HEK293 (cell line): Measurements from ENCODE around the gene DLK1.

Experiments
- CTCF ChIA-PET: fragments of 350-600 bp; formaldehyde crosslinking; extraction: SDS; loops from one replicate; lab custom pipeline; 2021; ENCODE audit warnings: antibody characterized with exemption; lab: Yijun Ruan, JAX
- POLR2A ChIA-PET: fragments of 300-600 bp; formaldehyde crosslinking; extraction: SDS; loops from one replicate; lab custom pipeline; 2020; ENCODE audit warnings: antibody characterized with exemption, inconsistent platforms; lab: Yijun Ruan, JAX
- H3K27ac ChIP-seq: fragments of 200-500 bp; sonication (Bioruptor generic); 2 replicates; pipeline ENCODE4 v1.5.1; 2014; ENCODE audit warnings: low read depth, low read length, control low read depth, inconsistent platforms; ENCODE audit errors: extremely low read depth
- H3K36me3 ChIP-seq, 2 experiments: fragments of 200-500 bp in 1 of 2; sonication (Bioruptor generic) in 1 of 2; 1 replicate in 1 of 2; 2 replicates in 1 of 2; pipeline ENCODE4 v1.5.1; 2014 to 2017; ENCODE audit warnings: inconsistent platforms in 2 of 2, low read length in 2 of 2; ENCODE audit not compliant: control insufficient read depth in 2 of 2, insufficient read depth in 1 of 2
- H3K4me1 ChIP-seq: fragments of 200-500 bp; sonication (Bioruptor generic); 2 replicates; pipeline ENCODE4 v1.5.1; 2014; ENCODE audit warnings: mild to moderate bottlenecking, low read length, inconsistent platforms; ENCODE audit not compliant: control insufficient read depth, insufficient read depth
- H3K4me3 ChIP-seq: 2 replicates; pipeline ENCODE4 v1.5.1; 2011; ENCODE audit warnings: low read depth, mild to moderate bottlenecking, control low read depth, low read length, moderate library complexity
- H3K9me3 ChIP-seq: fragments of 200-500 bp; sonication (Bioruptor generic); 2 replicates; pipeline ENCODE4 v1.5.1; 2014; ENCODE audit warnings: low read depth, low read length, inconsistent platforms; ENCODE audit not compliant: control insufficient read depth, insufficient read depth
- INSM2 ChIP-seq: fragments of 450-650 bp; formaldehyde crosslinking; IDR thresholded peaks from 2 replicates; pipeline ENCODE4 v1.5.1; 2016; ENCODE audit warnings: missing biosample characterization, missing genetic modification characterization
- MZF1 ChIP-seq: fragments of 450-650 bp; formaldehyde crosslinking; IDR thresholded peaks from 2 replicates; pipeline ENCODE4 v1.5.1; 2017; ENCODE audit warnings: missing biosample characterization, missing genetic modification characterization, borderline replicate concordance
- OSR2 ChIP-seq: fragments of 450-650 bp; formaldehyde crosslinking; IDR thresholded peaks from 2 replicates; pipeline ENCODE4 v1.5.1; 2016; ENCODE audit warnings: missing biosample characterization, missing genetic modification characterization
- RBAK ChIP-seq: fragments of 450-650 bp; formaldehyde crosslinking; IDR thresholded peaks from 2 replicates; pipeline ENCODE4 v1.5.1; 2016; ENCODE audit warnings: missing biosample characterization, missing genetic modification characterization
- SCRT2 ChIP-seq: fragments of 450-650 bp; formaldehyde crosslinking; IDR thresholded peaks from 2 replicates; pipeline ENCODE4 v1.5.1; 2016; ENCODE audit warnings: missing biosample characterization, missing genetic modification characterization
- SP3 ChIP-seq: fragments of 450-650 bp; formaldehyde crosslinking; IDR thresholded peaks from 2 replicates; pipeline ENCODE4 v1.5.1; 2016; ENCODE audit warnings: missing biosample characterization, missing genetic modification characterization
- ZBTB44 ChIP-seq: fragments of 450-650 bp; IDR thresholded peaks from 2 replicates; pipeline ENCODE4 v1.5.1; 2018; ENCODE audit warnings: missing biosample characterization, mild to moderate bottlenecking, missing genetic modification characterization
- ZBTB48 ChIP-seq: fragments of 450-650 bp; formaldehyde crosslinking; IDR thresholded peaks from 2 replicates; pipeline ENCODE4 v1.5.1; 2016; ENCODE audit warnings: missing biosample characterization, missing genetic modification characterization
- ZNF121 ChIP-seq: fragments of 450-650 bp; formaldehyde crosslinking; IDR thresholded peaks from 2 replicates; pipeline ENCODE4 v1.5.1; 2016; ENCODE audit warnings: missing biosample characterization, missing genetic modification characterization
- ZNF133 ChIP-seq: fragments of 450-650 bp; formaldehyde crosslinking; IDR thresholded peaks from 2 replicates; pipeline ENCODE4 v1.5.1; 2016; ENCODE audit warnings: missing biosample characterization, missing genetic modification characterization
- ZNF169 ChIP-seq: fragments of 450-650 bp; formaldehyde crosslinking; IDR thresholded peaks from 2 replicates; pipeline ENCODE4 v1.5.1; 2016; ENCODE audit warnings: missing biosample characterization, missing genetic modification characterization
- ZNF223 ChIP-seq: fragments of 450-650 bp; formaldehyde crosslinking; IDR thresholded peaks from 2 replicates; pipeline ENCODE4 v1.5.1; 2016; ENCODE audit warnings: missing biosample characterization, missing genetic modification characterization
- ZNF23 ChIP-seq: fragments of 450-650 bp; formaldehyde crosslinking; IDR thresholded peaks from 2 replicates; pipeline ENCODE4 v1.5.1; 2016; ENCODE audit warnings: missing biosample characterization, missing genetic modification characterization, borderline replicate concordance
- ZNF26 ChIP-seq: fragments of 450-650 bp; formaldehyde crosslinking; IDR thresholded peaks from 2 replicates; pipeline ENCODE4 v1.5.1; 2016; ENCODE audit warnings: missing biosample characterization, missing genetic modification characterization
- ZNF354C ChIP-seq: fragments of 450-650 bp; formaldehyde crosslinking; IDR thresholded peaks from 2 replicates; pipeline ENCODE4 v1.5.1; 2016; ENCODE audit warnings: missing biosample characterization, missing genetic modification characterization, low read depth, borderline replicate concordance
- ZNF391 ChIP-seq: fragments of 450-650 bp; formaldehyde crosslinking; IDR thresholded peaks from 2 replicates; pipeline ENCODE4 v1.5.1; 2016; ENCODE audit warnings: low read depth, missing biosample characterization, missing genetic modification characterization, borderline replicate concordance
- ZNF423 ChIP-seq: fragments of 450-650 bp; formaldehyde crosslinking; IDR thresholded peaks from 2 replicates; pipeline ENCODE4 v1.5.1; 2016; ENCODE audit warnings: missing biosample characterization, missing genetic modification characterization
- ZNF48 ChIP-seq: fragments of 450-650 bp; formaldehyde crosslinking; IDR thresholded peaks from 2 replicates; pipeline ENCODE4 v1.5.1; 2016; ENCODE audit warnings: missing biosample characterization, missing genetic modification characterization
- ZNF555 ChIP-seq: fragments of 450-650 bp; formaldehyde crosslinking; conservative IDR thresholded peaks from 2 replicates; pipeline ENCODE4 v1.5.1; 2017; ENCODE audit warnings: missing biosample characterization, mild to moderate bottlenecking, missing genetic modification characterization, inconsistent platforms
- ZNF830 ChIP-seq: fragments of 450-650 bp; IDR thresholded peaks from 2 replicates; pipeline ENCODE4 v1.5.0; 2018; ENCODE audit warnings: missing biosample characterization, missing genetic modification characterization, low read depth, mild to moderate bottlenecking, moderate library complexity
- ZSCAN16 ChIP-seq: fragments of 450-650 bp; formaldehyde crosslinking; IDR thresholded peaks from 2 replicates; pipeline ENCODE4 v1.5.1; 2016; ENCODE audit warnings: missing biosample characterization, missing genetic modification characterization

Gene DLK1

GRCh38 chr14:100747736-100748135, 21.0 kb downstream of the DLK1 start:
- POLR2A ChIA-PET, result no interaction called here
- no peaks in the 10 kb centered on the region for H3K9me3 ChIP-seq
- CTCF ChIA-PET, result interaction anchor here (0.6 kb wide), 1 partner anchor 211 kb away, joined by 3 read pairs; no protein-coding TSS in a partner anchor

GRCh38 chr14:100748403-100748802, 21.7 kb downstream of the DLK1 start:
- POLR2A ChIA-PET, result no interaction called here

More at GRCh38 chr14:100747736-100748135, 21.0 kb downstream of the DLK1 start:
- H3K4me1 ChIP-seq, result no peaks in the 10 kb centered on the region
- no peaks in the 10 kb centered on the region for H3K36me3 ChIP-seq
- no peak overlapping the region for H3K4me3 ChIP-seq
- no peak overlapping the region for H3K27ac ChIP-seq
- no peak for TF ChIP-seq INSM2 (tag by site-specific recombination)
- no peak for TF ChIP-seq ZNF391 (tag by site-specific recombination)
- TF ChIP-seq SCRT2 (tag by site-specific recombination), result no peak
- TF ChIP-seq ZNF26, result no peak
- no peak for TF ChIP-seq ZNF354C (tag by site-specific recombination)
- no peak for TF ChIP-seq ZNF830 (tag by site-specific recombination)
- no peak for TF ChIP-seq ZNF169 (tag by site-specific recombination)
- TF ChIP-seq SP3, result no peak
- no peak for TF ChIP-seq MZF1 (tag by site-specific recombination)
- TF ChIP-seq ZNF423 (tag by site-specific recombination), result no peak
- no peak for TF ChIP-seq OSR2 (tag by site-specific recombination)
- TF ChIP-seq ZNF48, result no peak
- no peak for TF ChIP-seq ZNF223 (tag by site-specific recombination)
- no peak for TF ChIP-seq ZNF23 (tag by site-specific recombination)
- TF ChIP-seq, all 188 proteins: peak for 0

GRCh38 chr14:100748944-100749343, 22.3 kb downstream of the DLK1 start:
- Histone ChIP-seq H3K36me3 (no peaks in the 10 kb centered on the region), H3K27ac (no peak overlapping the region), H3K4me3 (no peak overlapping the region), H3K9me3 (no peaks in the 10 kb centered on the region), H3K4me1 (no peaks in the 10 kb centered on the region)
- CTCF ChIA-PET, result interaction anchor here (0.6 kb wide), 1 partner anchor 364 kb away, joined by 3 read pairs; no protein-coding TSS in a partner anchor
- TF ChIP-seq ZBTB44 (tag by site-specific recombination) (no peak), ZNF133 (tag by site-specific recombination) (no peak), ZNF121 (tag by site-specific recombination) (no peak), ZNF830 (tag by site-specific recombination) (no peak), RBAK (tag by site-specific recombination) (no peak), ZSCAN16 (tag by site-specific recombination) (no peak), ZBTB48 (no peak)
- POLR2A ChIA-PET, result no interaction called here

More at GRCh38 chr14:100748403-100748802, 21.7 kb downstream of the DLK1 start:
- CTCF ChIA-PET, result interaction anchor here (0.6 kb wide), 2 partner anchors 211 to 363 kb away, joined by 3 read pairs; no protein-coding TSS in a partner anchor
- no peak overlapping the region for H3K27ac ChIP-seq
- no peaks in the 10 kb centered on the region for H3K9me3 ChIP-seq
- no peak for TF ChIP-seq ZNF555 (tag by site-specific recombination)
- TF ChIP-seq SCRT2 (tag by site-specific recombination), result peak; percentile 83
- no peak overlapping the region for H3K4me3 ChIP-seq
- H3K4me1 ChIP-seq, result no peaks in the 10 kb centered on the region
- no peaks in the 10 kb centered on the region for H3K36me3 ChIP-seq
